CD4-positive, alpha-beta T cell treated with Interleukin-4 for 4 hours (primary cell): ENCODE results near the gene CNBP.

ENCODE experiments used
- DNase-seq: peaks from one replicate; pipeline ENCODE4 v3.0.0-alpha.2; 2020

CNBP gene

DNA sequence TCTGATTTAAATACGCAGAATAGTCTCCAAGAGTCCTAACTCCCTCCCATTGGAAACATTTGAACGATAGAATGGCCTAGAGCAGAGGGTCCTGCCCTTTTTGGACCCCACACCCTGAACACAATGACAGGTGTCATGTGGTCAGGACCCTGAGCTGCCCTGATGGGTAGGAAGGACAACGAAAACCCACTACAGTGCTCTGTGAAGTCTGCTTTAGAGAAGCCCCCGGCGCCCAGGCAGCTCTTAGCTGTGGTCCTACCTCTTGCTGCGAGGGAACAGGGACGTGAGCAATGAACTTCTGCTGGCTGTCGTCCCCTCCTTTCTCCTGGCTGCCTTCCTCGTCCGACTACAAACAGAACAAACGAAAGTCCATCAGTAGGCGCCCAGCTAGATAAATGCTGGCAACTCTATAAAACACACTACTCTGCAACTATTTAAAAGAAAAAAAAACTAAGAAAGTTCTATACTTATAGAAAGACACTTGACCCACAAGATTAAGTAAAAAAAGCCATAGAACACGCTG lies 53.3 kb downstream of the CNBP start:
- DNase-seq: no peak

DNA sequence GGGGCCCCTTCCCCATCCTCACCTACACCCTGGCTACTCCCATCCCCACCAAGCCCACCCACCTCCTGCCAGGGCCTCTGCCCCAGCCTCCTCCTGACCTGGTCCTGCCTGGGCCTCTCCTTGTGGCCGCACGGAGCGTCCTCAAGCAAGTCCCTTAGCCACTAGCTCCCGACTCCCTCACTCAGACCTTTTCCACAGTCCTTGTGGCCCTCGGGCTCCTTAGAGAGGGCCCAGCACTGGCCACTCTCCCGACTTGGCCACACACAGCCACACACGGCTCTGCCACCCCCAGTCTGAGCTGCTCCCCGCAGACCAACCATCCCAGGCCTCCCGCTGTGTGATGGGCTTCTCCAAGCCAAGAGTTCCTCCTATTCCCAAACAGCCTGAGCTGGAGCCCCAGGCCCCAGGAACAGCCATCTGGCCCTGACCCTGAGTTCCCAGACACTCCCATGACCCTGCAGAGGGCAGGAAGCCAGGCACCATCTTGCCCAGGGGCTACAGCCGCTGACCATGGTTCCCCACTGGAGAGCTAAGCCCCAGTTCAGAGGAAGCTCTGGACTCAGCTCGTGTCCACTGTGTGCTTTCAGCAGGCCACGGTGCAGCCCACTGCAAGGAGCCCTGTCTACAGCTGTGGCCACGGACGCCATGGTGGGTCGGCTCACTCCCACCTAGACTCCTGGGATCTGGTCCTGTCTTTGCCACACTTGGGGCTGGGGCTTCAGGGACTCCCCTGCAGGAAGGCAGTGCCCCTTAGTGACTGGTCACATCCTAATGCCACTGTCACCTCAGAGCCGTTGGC lies 55.1 kb downstream of the CNBP start:
- no peak for DNase-seq

DNA sequence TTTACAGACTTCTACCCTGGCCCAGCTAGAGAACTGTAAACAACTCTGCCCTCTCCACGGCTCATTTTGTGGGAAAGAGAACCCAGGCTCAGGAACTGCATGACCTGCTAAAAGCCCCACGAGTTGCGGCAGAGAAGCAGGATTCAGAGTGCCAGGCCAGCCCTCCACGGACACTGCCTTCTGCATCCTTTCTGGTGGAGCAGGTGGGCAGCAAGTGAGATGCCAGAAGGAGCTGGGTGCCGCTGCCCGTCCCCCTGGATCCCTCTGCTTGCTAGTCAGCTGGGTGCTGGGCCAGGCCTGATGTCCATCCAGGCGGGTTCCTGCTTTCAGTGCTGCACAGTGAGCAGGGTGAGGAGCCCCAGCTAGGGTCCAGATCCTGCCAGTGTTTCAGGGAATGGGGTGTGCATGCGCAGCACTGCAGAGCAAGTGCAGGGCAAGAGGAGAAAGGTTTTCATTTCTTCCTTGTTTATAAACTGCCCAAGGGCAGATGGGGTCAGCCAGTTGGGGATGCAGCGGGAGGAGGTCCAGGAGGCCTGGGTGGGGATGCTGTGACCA lies 56.9 kb downstream of the CNBP start:
- DNase-seq: no peak

DNA sequence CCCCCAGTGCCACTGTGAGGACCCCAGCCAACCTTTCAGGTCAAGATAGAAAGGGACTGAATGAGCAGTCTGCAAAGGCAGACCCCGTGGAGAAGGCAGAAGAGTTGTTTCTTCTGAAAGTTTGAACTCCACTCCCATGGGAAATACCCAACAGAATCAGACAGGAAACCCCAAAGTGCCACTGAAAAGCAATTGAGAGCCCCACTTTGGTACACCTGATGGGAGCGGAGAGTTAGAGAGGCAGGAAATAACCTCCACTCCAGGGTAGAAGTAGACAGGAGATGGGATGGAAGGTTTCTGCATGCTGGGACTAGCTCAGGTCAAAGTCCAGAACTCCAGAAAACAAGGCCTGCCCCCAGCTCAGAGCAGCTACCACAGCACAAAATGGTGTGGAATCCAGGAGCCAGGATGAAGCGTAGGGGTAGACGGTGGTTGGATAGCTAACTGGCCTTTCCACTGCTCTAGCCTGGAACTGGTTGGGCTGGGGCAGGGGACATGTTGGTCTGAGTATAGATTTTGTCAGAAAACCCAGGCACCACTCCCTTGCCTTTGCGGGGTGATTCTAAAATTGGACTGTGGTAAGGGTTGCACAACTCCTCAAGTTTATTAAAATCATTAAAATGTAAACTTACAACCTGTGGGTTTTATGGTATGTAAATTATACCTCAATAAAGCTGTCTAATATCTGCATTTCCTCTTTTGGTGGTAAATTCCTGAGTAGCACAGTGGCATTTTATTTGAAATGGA lies 60.2 kb downstream of the CNBP start:
- DNase-seq: peak; percentile 27

DNA sequence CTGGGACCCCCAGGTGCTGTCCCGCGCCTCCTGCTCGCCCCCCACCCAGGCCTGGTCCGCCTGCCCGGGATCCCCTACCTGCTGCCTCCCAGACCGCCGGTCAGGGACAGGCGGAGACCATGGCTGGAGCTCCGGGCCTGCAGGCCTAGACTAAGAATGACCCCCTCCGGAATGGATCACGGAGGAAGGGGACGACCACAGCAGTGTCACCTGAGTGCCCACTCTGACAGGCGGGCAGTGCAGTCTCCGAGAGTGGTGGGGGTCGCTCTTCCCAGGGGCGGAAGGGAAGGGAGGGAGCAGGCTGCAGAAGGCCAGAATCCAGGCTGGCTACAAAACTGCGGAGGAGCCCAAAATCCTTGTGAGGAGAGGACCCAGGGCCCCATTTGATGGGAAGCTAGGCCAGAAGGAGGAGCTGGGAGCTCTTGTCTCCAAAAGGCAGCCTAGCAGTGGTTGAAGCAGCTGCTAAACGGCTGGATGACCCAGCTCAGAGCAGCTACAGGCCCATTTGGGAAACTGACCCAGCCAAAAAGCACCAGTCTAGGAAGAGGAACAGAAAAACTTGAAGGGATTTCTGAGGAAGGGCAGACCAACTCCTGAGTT lies 61.2 kb downstream of the CNBP start:
- no peak for DNase-seq

DNA sequence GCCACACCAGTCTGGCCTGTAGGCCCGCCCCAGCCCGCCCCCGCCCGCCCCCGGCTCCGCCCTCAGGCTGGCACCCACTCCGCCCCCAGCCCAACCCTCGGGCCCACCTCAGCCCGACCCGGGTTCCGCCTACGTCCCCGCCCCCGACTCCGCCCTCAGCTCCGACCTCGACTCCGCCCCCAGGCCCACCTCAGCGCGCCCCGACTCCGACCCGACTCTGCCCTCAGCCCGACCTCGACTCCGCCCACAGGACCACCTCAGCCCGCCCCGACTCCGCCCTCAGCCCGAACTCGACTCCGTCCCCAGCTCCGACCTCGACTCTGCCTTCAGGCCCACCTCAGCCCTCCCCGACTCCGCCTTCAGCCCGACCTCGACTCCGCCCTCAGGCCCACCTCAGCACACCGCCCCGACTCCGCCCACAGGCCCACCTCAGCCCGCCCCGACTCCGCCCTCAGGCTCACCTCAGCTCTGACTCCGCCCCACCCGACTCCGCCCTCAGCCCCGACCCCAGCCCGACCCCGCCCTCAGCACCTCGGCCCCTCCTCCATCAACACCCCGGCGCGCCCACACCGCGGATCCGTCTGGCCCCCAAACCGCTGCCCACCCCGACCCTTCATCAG lies 61.8 kb downstream of the CNBP start, which contains the start of gene RAB43:
TSS of gene RAB43 (minus strand) at position 13 of the 620 bp plus-strand sequence. CDS start 315 bp downstream, outside the sequence.
- DNase-seq: peak; percentile 79

DNA sequence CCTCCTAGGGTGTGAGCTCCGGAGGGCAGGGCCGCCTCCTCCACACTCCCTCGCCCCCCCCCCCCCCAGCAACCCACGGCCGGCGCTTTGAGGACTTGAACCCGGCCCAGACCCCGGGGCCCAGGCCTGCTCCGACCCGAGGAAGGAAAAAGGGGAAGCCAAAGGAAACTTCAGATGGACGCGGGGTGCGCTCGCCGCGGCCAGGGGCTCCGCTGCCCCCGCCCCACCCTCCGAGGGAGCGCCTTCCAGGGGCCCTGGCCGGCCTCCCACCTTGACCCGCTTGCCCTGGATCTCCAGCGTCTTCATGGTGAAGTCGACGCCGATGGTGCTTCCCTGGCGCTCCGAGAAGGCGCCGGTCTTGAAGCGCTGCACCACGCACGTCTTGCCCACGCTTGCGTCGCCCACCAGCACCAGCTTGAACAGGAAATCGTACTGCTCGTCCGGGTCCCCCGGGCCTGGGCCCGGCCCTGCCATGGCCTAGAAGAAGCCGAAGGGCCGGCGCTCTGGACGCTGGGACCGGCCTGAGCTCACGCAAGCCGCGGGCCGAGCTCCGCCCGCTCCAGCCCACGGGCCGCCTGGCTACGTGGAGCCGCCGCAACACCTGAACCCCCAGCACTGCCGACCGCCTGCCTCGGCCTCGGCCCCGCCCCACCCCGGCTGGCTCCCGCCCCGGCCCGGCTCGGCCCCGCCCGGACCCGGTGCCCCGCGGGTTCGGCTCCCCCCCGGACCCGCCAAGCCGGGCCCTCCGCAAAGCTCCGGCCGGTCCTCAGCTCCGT lies 62.5 kb downstream of the CNBP start:
- peak; percentile 19 for DNase-seq

DNA sequence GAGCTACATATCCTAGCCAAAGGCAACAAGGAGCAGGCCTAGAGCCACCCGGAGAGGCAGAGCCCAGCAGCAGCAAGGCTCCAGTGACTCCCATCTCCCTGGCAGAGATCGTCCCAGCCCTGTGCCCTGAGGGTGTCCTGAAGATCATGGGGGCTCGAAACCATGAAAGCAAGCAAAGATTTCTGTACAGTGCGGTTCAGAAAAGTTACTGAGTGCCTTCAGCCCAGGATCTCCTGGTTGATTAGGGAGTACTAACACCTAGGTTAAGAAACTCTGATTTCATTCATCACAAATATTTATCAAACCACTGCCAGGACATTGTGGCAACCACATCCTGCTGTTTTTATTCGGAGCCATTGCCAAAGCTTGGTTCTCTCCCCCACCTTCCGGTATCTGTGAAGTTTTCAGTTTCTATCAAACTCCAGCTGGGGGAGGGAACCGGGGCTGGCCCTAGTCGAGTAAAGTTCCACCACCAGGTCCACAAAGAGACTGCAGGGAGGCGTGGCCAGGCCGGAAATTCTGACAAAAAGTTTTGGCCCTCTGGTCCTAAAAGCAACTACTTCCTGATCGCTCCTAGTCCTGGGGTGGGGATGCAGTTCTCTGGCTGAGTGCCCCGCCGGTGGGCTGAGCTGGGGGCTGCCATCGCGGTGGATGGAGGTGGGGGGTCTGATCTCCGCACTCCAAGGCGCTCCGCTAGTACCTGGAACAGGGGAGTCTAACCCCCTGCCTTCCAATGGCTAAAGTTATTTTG lies 63.3 kb downstream of the CNBP start:
- peak; percentile 94 for DNase-seq

DNA sequence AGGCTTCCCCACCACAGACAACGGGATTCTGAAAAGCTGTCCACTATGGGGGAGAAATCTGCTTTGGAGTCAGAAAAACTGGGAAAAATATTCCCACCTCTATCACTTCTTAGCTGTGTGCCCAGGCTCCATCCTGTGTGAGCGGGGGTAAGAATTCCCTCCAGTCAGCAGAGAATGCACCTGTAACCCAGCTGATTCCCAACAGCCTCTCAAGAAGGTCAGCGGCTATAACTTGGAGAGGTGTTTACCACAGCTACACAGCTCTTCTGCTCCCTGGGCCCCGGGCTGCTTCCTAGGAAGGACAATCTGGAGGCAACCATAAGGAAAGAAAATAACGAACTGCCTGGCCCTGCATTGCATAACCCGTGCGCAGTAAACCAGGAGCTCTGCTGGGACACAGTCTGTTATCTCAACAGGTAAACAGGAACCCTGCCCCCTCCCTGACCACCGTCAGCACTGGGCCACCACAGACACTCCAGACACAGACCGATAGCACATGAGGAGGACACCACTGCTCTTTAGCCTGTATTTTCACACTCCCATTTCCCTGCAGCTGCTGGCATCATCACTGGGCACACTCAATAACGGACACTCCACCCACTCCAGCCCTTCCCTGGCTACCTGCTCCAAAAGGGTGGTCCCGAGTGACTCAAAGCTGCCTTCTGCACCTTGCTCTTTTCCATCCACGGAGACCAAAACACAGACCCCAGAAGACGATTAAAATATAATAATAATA lies 64.2 kb downstream of the CNBP start:
- peak; percentile 4 for DNase-seq

DNA sequence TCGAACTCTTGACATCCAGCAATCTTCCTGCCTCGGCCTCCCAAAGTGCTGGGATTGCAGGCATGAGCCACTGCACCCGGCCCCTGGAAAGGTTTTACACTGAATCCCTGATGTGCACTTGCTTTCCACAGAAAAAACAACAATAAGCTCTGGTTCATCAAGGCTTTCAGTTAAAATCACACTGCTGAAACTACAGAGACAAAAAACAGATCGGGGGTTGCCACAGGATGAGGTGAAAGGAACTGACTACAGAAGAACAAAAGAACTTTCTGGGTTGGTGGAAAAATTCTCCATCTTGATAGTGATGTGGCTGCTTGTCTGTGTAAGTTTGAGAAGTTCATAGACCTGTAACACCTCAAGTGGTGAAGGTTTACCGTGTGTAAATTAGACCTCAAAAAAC lies 65.0 kb downstream of the CNBP start:
- DNase-seq: peak; percentile 87
